KMS-11 (cell line): Measurements from ENCODE around the gene SPRED1.

Experiments used
- H2AFZ ChIP-seq: fragments of 200-600 bp; sonication (generic); 2 replicates; pipeline ENCODE4 v1.6.1; 2016; ENCODE audit warnings: antibody characterized with exemption, mixed run types, low read depth
- H3K27ac ChIP-seq: fragments of 200-600 bp; sonication (generic); 2 replicates; pipeline ENCODE4 v1.6.1; 2016; ENCODE audit warnings: mild to moderate bottlenecking, mixed run types
- H3K27me3 ChIP-seq: fragments of 200-600 bp; sonication (generic); 2 replicates; pipeline ENCODE4 v1.6.1; 2017; ENCODE audit warnings: mild to moderate bottlenecking, low read depth, mixed run types, moderate library complexity; ENCODE audit not compliant: insufficient read depth
- H3K36me3 ChIP-seq: fragments of 200-600 bp; sonication (generic); 2 replicates; pipeline ENCODE4 v1.6.1; 2017; ENCODE audit warnings: mild to moderate bottlenecking, mixed run types; ENCODE audit not compliant: insufficient read depth
- H3K4me1 ChIP-seq: fragments of 200-600 bp; sonication (generic); 2 replicates; pipeline ENCODE4 v1.6.1; 2016; ENCODE audit warnings: mild to moderate bottlenecking, low read depth, mixed run types; ENCODE audit not compliant: poor library complexity, severe bottlenecking
- H3K4me2 ChIP-seq: fragments of 200-600 bp; sonication (generic); 2 replicates; pipeline ENCODE4 v1.7.0; 2016; ENCODE audit warnings: mild to moderate bottlenecking, mixed run types
- H3K4me3 ChIP-seq: fragments of 200-600 bp; sonication (generic); IDR thresholded peaks from 2 replicates; pipeline ENCODE4 v1.6.1; 2017; ENCODE audit warnings: low read depth, low read length, mixed read lengths; ENCODE audit not compliant: insufficient read depth
- H3K79me2 ChIP-seq: fragments of 200-600 bp; sonication (generic); 2 replicates; pipeline ENCODE4 v1.6.1; 2016; ENCODE audit warnings: low read depth, mixed run types; ENCODE audit not compliant: insufficient read depth
- H3K9ac ChIP-seq: fragments of 200-600 bp; sonication (generic); 2 replicates; pipeline ENCODE4 v1.6.1; 2016; ENCODE audit warnings: mild to moderate bottlenecking, mixed run types
- H4K20me1 ChIP-seq: fragments of 200-600 bp; sonication (generic); 2 replicates; pipeline ENCODE4 v1.6.1; 2016; ENCODE audit warnings: mild to moderate bottlenecking, mixed run types; ENCODE audit not compliant: insufficient read depth
- CTCF ChIP-seq: fragments of 200-600 bp; sonication (generic); conservative IDR thresholded peaks from 2 replicates; pipeline ENCODE4 v1.6.1; 2017; ENCODE audit warnings: low read depth, mild to moderate bottlenecking, antibody characterized with exemption, low read length, moderate library complexity, mixed read lengths

The SPRED1 gene

GRCh38 chr15:38257676-38258075 lies 5.0 kb downstream of the SPRED1 start:
- H3K4me2 ChIP-seq = no peak overlapping the region
- no peaks in the 10 kb centered on the region for H3K27me3 ChIP-seq
- TF ChIP-seq CTCF = no peak
- H3K9ac ChIP-seq = no peak overlapping the region
- no peak overlapping the region for H3K27ac ChIP-seq
- no peaks in the 10 kb centered on the region for H3K36me3 ChIP-seq
- H2AFZ ChIP-seq = no peak overlapping the region
- H3K4me1 ChIP-seq = peaks cover 41% of the 10 kb centered on the region
- H4K20me1 ChIP-seq = peaks cover 23% of the 10 kb centered on the region; the same call in 1 of the 2 replicates
- peaks cover 100% of the 10 kb centered on the region for H3K79me2 ChIP-seq
- no peak overlapping the region for H3K4me3 ChIP-seq

GRCh38 chr15:38259134-38259533 lies 6.5 kb downstream of the SPRED1 start:
- no peak overlapping the region for H3K9ac ChIP-seq
- no peaks in the 10 kb centered on the region for H3K36me3 ChIP-seq
- H3K27ac ChIP-seq = no peak overlapping the region
- H3K27me3 ChIP-seq = no peaks in the 10 kb centered on the region
- peaks cover 23% of the 10 kb centered on the region; the same call in 1 of the 2 replicates for H4K20me1 ChIP-seq
- no peak overlapping the region for H2AFZ ChIP-seq
- H3K79me2 ChIP-seq = peaks cover 100% of the 10 kb centered on the region
- H3K4me3 ChIP-seq = no peak overlapping the region
- TF ChIP-seq CTCF = no peak
- peaks cover 41% of the 10 kb centered on the region for H3K4me1 ChIP-seq
- H3K4me2 ChIP-seq = no peak overlapping the region

- H3K4me1 ChIP-seq = peaks cover 38% of the 10 kb centered on the region
- H3K36me3 ChIP-seq = no peaks in the 10 kb centered on the region
- peaks cover 100% of the 10 kb centered on the region for H3K79me2 ChIP-seq
- H3K4me2 ChIP-seq = no peak overlapping the region
- H3K27me3 ChIP-seq = no peaks in the 10 kb centered on the region
- TF ChIP-seq CTCF = no peak
- H2AFZ ChIP-seq = no peak overlapping the region
- H3K27ac ChIP-seq = no peak overlapping the region
- peaks cover 23% of the 10 kb centered on the region; the same call in 1 of the 2 replicates for H4K20me1 ChIP-seq
- no peak overlapping the region for H3K4me3 ChIP-seq
- no peak overlapping the region for H3K9ac ChIP-seq
These were observed 7.4 kb downstream of the SPRED1 start for GRCh38 chr15:38260077-38260476.

- Histone ChIP-seq H3K4me3 (no peak overlapping the region), H3K27me3 (no peaks in the 10 kb centered on the region), H3K36me3 (no peaks in the 10 kb centered on the region), H3K27ac (no peak overlapping the region), H3K4me2 (no peak overlapping the region), H2AFZ (no peak overlapping the region), H3K79me2 (peaks cover 96% of the 10 kb centered on the region), H4K20me1 (peaks cover 15% of the 10 kb centered on the region; the same call in 1 of the 2 replicates), H3K9ac (no peak overlapping the region), H3K4me1 (peaks cover 13% of the 10 kb centered on the region)
- TF ChIP-seq CTCF = no peak
These were observed 10.6 kb downstream of the SPRED1 start for GRCh38 chr15:38263251-38263650.
